Loucy (cell line): ENCODE results near the gene ACSS2.

Experiments
- H2AFZ ChIP-seq: fragments of 200-600 bp; sonication (generic); 2 replicates; pipeline ENCODE4 v1.6.0; 2016; ENCODE audit warnings: antibody characterized with exemption, mild to moderate bottlenecking, low read length, moderate library complexity
- H3F3A ChIP-seq: fragments of 200-600 bp; 2 replicates; pipeline ENCODE4 v1.6.0; 2016; ENCODE audit warnings: antibody characterized with exemption, low read depth, mild to moderate bottlenecking
- H3K27me3 ChIP-seq: fragments of 200-600 bp; sonication (generic); 2 replicates; pipeline ENCODE4 v1.6.1; 2014; ENCODE audit warnings: low read length, mild to moderate bottlenecking; ENCODE audit not compliant: insufficient read depth, poor library complexity, severe bottlenecking
- H3K36me3 ChIP-seq: fragments of 200-600 bp; sonication (generic); 2 replicates; pipeline ENCODE4 v1.6.1; 2016; ENCODE audit warnings: low read length; ENCODE audit not compliant: insufficient read depth
- H3K4me1 ChIP-seq: fragments of 200-600 bp; sonication (generic); 2 replicates; pipeline ENCODE4 v1.5.1; 2014; ENCODE audit warnings: low read length, mild to moderate bottlenecking; ENCODE audit not compliant: insufficient read depth, poor library complexity, severe bottlenecking
- H3K4me2 ChIP-seq: fragments of 200-600 bp; sonication (generic); 2 replicates; pipeline ENCODE4 v1.6.0; 2014; ENCODE audit warnings: antibody characterized with exemption, low read length, low read depth, mild to moderate bottlenecking; ENCODE audit not compliant: poor library complexity, severe bottlenecking
- H3K4me3 ChIP-seq: fragments of 200-600 bp; sonication (generic); 2 replicates; pipeline ENCODE4 v1.5.1; 2014; ENCODE audit warnings: low read length, mild to moderate bottlenecking, mixed read lengths; ENCODE audit not compliant: poor library complexity, severe bottlenecking
- H3K79me2 ChIP-seq: fragments of 200-600 bp; sonication (generic); 2 replicates; pipeline ENCODE4 v1.6.1; 2014; ENCODE audit warnings: low read length; ENCODE audit not compliant: insufficient read depth
- H3K9ac ChIP-seq: fragments of 200-600 bp; sonication (generic); 2 replicates; pipeline ENCODE4 v1.6.0; 2014; ENCODE audit warnings: mild to moderate bottlenecking, low read depth, low read length, moderate library complexity; ENCODE audit not compliant: poor library complexity, severe bottlenecking
- H3K9me2 ChIP-seq: fragments of 200-600 bp; sonication (generic); replicated peaks from 2 replicates; pipeline ENCODE4 v1.6.1; 2016; ENCODE audit warnings: low read depth, low read length, mixed read lengths
- H3K9me3 ChIP-seq: fragments of 200-600 bp; sonication (generic); 2 replicates; pipeline ENCODE4 v1.6.1; 2014; ENCODE audit warnings: mild to moderate bottlenecking, antibody characterized with exemption, low read length, low read depth; ENCODE audit not compliant: insufficient read depth
- H4K20me1 ChIP-seq: fragments of 200-600 bp; sonication (generic); 2 replicates; pipeline ENCODE4 v1.6.0; 2014; ENCODE audit warnings: antibody characterized with exemption, low read length, mild to moderate bottlenecking; ENCODE audit not compliant: insufficient read depth, poor library complexity, severe bottlenecking
- CTCF ChIP-seq: fragments of 200-600 bp; sonication (generic); conservative IDR thresholded peaks from 2 replicates; pipeline ENCODE4 v1.5.1; 2014; ENCODE audit warnings: mild to moderate bottlenecking, antibody characterized with exemption, low read length
- EZH2phosphoT487 ChIP-seq: fragments of 200-600 bp; IDR thresholded peaks from 2 replicates; pipeline ENCODE4 v1.6.1; 2018; ENCODE audit warnings: antibody characterized with exemption, mild to moderate bottlenecking, moderate library complexity, borderline replicate concordance

ACSS2 gene

DNA sequence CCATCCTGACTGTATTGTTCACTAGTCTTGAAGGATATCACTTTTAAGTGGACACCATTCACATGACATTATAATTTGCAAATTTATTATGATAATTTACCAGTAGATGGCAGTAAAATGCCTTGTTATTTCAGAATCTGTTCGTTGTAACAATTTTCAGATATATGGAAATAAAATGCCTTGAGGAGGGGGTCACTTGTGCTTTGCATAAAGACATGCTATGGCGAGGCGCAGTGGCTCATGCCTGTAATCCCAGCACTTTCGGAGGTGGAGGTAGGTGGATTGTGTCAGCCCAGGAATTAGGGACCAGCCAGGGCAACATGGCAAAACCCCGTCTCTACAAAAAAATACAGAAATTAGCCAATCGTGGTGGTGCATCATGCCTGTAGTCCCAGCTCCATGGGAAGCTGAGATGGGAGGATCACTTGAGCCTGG, 41.9 kb upstream of the ACSS2 start:
- Histone ChIP-seq H3K9ac (no peak overlapping the region), H3K36me3 (no peaks in the 10 kb centered on the region), H3K4me2 (no peak overlapping the region), H3K9me2 (no peaks in the 10 kb centered on the region), H4K20me1 (no peaks in the 10 kb centered on the region), H3K79me2 (no peaks in the 10 kb centered on the region), H3K4me1 (no peaks in the 10 kb centered on the region), H3K4me3 (no peak overlapping the region), H2AFZ (no peak overlapping the region), H3F3A (no peaks in the 10 kb centered on the region), H3K27me3 (no peaks in the 10 kb centered on the region), H3K9me3 (no peaks in the 10 kb centered on the region)
- TF ChIP-seq EZH2phosphoT487, result no peak
- TF ChIP-seq CTCF, result peak; percentile 60

DNA sequence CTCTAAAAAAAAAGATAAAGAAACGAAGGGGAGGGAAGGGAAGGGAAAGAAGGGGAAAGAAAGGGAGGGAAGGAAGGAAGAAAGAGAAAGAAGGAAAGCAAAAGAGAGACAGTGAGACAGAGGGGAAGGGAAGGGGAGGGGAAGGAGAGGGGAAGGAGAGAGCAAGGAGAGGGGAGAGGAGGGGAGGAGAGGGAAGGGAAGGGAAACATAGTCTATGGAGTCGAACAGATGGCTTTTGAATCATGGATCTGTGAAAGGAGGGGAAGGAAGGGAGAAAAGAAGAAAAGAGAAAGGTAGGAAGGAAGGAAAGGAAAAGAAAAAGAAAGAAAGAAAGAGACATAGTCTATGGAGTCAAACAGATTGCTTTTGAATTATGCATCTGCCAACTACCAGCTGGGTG, 34.3 kb upstream of the ACSS2 start:
- TF ChIP-seq EZH2phosphoT487 (no peak), CTCF (no peak)
- H3K9ac ChIP-seq, result no peak overlapping the region
- H3K36me3 ChIP-seq, result no peaks in the 10 kb centered on the region
- H3K79me2 ChIP-seq, result no peaks in the 10 kb centered on the region
- H3K9me3 ChIP-seq, result no peaks in the 10 kb centered on the region
- H3K27me3 ChIP-seq, result no peaks in the 10 kb centered on the region
- H3K9me2 ChIP-seq, result no peaks in the 10 kb centered on the region
- no peak overlapping the region for H2AFZ ChIP-seq
- no peaks in the 10 kb centered on the region for H3F3A ChIP-seq
- H3K4me2 ChIP-seq, result no peak overlapping the region
- no peak overlapping the region for H3K4me3 ChIP-seq
- no peaks in the 10 kb centered on the region for H4K20me1 ChIP-seq
- no peaks in the 10 kb centered on the region for H3K4me1 ChIP-seq

DNA sequence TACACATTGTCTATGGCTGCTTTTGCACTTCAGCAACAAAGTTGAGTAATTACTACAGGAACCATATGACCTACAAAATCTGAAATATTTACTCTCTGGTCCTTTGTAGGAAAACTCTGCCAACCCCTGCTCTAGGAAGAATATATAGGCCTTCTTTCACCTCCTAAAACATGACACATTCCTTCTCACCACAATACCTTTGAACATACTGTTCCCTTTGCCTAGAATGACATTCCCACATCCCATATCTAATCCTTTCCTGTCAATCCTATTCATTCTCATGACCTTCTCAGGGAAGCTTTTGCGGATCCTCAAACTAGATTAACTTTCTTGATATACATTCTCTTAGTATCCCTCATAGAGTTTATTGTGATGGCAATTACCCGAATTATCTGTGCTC, 33.0 kb upstream of the ACSS2 start:
- Histone ChIP-seq H3K36me3 (no peaks in the 10 kb centered on the region), H2AFZ (no peak overlapping the region), H3K4me3 (no peak overlapping the region), H3K79me2 (no peaks in the 10 kb centered on the region), H3F3A (no peaks in the 10 kb centered on the region), H3K27me3 (no peaks in the 10 kb centered on the region), H4K20me1 (no peaks in the 10 kb centered on the region), H3K9me2 (no peaks in the 10 kb centered on the region), H3K9ac (no peak overlapping the region), H3K9me3 (no peaks in the 10 kb centered on the region), H3K4me1 (no peaks in the 10 kb centered on the region), H3K4me2 (no peak overlapping the region)
- TF ChIP-seq EZH2phosphoT487 (no peak), CTCF (no peak)
